GM12864 (cell line): ENCODE measurements around the gene MPND.
A peak's percentile ranks its signal among the peaks of the same experiment; 100 is the strongest.

ENCODE experiments used
- DNase-seq: peaks from one replicate; pipeline ENCODE4 v3.0.0-alpha.2; 2011; ENCODE audit warnings: low read depth
- H3K4me3 ChIP-seq: 2 replicates; pipeline ENCODE4 v1.5.1; 2011; ENCODE audit warnings: mild to moderate bottlenecking, low read depth, low read length, control low read depth
- TF ChIP-seq, protein P1 (sequence below): IDR thresholded peaks from 2 replicates; pipeline ENCODE4 v1.5.1; 2011; ENCODE audit warnings: low read depth, mild to moderate bottlenecking, moderate library complexity, low read length, control low read depth, inconsistent platforms; ENCODE audit errors: missing control alignments

The MPND gene

DNA sequence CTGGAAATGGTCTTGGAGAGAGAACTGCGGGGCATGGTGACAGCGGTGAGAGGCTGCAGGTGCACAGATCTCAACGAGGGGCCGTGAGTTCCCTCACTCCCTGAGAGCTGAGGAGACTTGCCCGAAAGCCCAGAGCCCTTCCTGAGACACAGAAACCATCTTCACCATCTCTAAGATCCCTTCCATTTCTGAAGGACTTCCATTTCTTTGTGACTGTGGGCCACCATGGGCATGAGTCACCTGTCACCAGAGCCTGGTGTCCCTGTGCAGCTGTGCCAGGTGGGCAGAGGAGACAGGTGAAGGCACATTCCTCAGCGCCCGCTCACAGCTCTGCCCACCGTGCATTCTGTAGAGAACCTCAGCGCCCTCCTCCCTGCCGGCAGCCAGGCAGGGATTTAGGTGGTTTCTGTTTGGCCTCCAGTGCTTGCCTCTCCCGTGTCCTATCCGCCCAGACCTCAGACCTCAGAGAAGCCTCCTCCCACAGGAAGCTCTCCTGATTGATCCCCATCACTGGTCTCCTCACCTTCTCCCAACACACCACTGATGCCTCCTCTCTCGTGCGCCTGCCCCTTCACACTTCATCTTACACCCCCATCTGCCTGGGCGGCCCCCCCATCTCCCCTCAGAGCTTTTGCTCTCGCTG, 32.8 kb downstream of the MPND start:
- DNase-seq, result no peak
- TF ChIP-seq, protein P1, sequence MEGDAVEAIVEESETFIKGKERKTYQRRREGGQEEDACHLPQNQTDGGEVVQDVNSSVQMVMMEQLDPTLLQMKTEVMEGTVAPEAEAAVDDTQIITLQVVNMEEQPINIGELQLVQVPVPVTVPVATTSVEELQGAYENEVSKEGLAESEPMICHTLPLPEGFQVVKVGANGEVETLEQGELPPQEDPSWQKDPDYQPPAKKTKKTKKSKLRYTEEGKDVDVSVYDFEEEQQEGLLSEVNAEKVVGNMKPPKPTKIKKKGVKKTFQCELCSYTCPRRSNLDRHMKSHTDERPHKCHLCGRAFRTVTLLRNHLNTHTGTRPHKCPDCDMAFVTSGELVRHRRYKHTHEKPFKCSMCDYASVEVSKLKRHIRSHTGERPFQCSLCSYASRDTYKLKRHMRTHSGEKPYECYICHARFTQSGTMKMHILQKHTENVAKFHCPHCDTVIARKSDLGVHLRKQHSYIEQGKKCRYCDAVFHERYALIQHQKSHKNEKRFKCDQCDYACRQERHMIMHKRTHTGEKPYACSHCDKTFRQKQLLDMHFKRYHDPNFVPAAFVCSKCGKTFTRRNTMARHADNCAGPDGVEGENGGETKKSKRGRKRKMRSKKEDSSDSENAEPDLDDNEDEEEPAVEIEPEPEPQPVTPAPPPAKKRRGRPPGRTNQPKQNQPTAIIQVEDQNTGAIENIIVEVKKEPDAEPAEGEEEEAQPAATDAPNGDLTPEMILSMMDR, result no peak
- H3K4me3 ChIP-seq, result peak overlapping the region; percentile 41

DNA sequence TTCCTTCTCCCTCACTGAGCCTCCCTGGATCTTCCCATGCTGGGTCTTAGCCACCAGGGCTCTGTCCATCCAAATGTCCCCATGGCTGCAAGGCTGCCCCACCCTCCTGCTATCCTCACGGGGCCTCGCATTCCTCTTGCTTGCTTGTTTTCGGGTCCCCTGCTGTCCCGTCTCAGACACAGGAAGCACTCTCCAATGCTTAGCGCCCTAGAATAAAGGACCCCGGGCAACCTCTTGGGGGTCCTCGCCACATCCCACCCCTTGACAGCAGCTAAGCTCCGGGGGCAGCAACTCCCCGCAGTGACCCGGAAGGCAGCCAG, 33.3 kb downstream of the MPND start:
- no peak for DNase-seq
- TF ChIP-seq, protein P1, result no peak
- H3K4me3 ChIP-seq, result peak overlapping the region; percentile 41; the same call in 1 of the 2 replicates

- peak overlapping the region; percentile 41; the same call in 1 of the 2 replicates for H3K4me3 ChIP-seq
- no peak for DNase-seq
- TF ChIP-seq, protein P1, result no peak
Observed at GRCh38 chr19:4376991-4377781, 33.8 kb downstream of the MPND start.

DNA sequence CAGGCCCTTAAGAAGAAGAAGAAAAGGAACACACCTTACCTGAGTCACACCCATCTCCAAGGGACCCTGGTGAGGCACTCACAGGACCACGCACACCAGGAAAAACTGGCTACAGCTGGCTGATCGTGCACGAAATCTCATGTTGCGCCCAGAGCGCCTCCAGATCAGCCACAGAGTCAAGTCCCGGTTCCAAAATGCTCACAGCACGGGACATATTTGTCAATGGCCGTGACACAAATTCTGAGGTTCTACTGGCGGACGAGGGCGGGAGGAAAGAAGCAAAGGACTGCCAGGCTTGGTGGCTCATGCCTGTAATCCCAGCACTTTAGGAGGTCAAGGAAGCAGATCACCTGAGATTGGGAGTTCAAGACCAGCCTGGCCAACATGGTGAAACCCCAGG, 35.5 kb downstream of the MPND start:
- peak overlapping the region; percentile 30 for H3K4me3 ChIP-seq
- no peak for DNase-seq
- TF ChIP-seq, protein P1, result no peak

DNA sequence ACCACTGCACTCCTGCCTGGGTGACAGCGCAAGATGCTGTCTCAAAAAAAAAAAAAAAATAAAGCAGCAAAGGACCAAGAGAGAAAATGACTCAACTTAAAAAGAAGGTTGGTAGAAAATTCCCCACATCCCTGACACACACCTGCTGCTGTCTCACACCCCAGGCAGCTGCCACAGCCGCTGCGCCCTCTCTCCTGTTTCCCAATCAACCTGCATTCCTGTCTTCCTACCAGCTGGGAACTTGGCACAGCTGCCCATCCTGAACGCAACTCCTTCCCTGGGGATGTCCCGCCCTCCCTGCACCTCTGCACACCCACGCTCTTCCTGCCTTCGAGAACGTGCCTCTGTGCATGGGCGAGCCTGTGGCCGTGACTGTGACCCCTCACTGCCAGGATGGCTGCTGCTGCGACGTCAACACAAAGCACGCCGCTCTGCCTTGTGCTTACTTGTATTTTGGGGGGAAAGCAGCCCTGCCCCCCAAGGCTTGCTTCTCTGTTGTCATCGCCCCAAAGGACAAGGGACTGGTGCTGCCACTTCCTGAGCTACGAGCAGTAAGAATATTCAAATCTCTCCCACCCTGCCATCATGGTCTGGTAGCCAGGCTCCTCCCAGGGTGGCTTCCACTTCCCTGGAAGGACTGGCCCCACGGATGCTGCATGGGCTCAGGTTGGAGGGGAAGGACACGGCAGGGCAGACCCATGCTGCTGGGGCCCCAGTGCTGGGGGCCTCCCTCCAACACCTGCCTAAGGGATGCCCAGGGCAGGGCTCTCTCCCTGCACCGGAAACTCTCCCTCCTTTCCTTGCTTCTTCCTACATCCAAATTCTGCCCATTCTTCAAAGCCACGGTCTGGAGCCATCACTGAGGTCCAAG, 36.3 kb downstream of the MPND start:
- TF ChIP-seq, protein P1, result no peak
- H3K4me3 ChIP-seq, result peak overlapping the region; percentile 30
- no peak for DNase-seq

GRCh38 chr19:4380254-4380727, 36.9 kb downstream of the MPND start:
- H3K4me3 ChIP-seq, result peak overlapping the region; percentile 30
- no peak for DNase-seq
- TF ChIP-seq, protein P1, result no peak
